ENCODE measurements around the gene SPTA1.

SPTA1 gene

GRCh38 chr1:158686111-158687009 is at the start of gene SPTA1:
Gene SPTA1 (minus strand): TSS chr1:158686715. CDS start chr1:158686517, 198 bp downstream.
- Mint-ChIP-seq H3K27ac (no peak within 1 kb of the TSS), H3K36me3 (no peaks in the 10 kb centered on the region), H3K4me1 (no peaks in the 10 kb centered on the region), H3K27me3 (no peaks in the 10 kb centered on the region), H3K9me3 (no peaks in the 10 kb centered on the region), H3K4me3 (no peak within 1 kb of the TSS)
- CTCF ChIA-PET = no interaction called here
- no peak for DNase-seq

- DNase-seq = no peak
- Mint-ChIP-seq H3K27me3 (peaks cover 18% of the 10 kb centered on the region), H3K9me3 (no peaks in the 10 kb centered on the region), H3K4me1 (no peaks in the 10 kb centered on the region), H3K27ac (no peak overlapping the region), H3K36me3 (no peaks in the 10 kb centered on the region), H3K4me3 (no peak overlapping the region)
- CTCF ChIA-PET = no interaction called here
Observed at GRCh38 chr1:158735848-158736247, 49.3 kb upstream of the SPTA1 start.

- CTCF ChIA-PET = no interaction called here
- no peaks in the 10 kb centered on the region for H3K36me3 Mint-ChIP-seq
- H3K9me3 Mint-ChIP-seq = no peaks in the 10 kb centered on the region
- no peaks in the 10 kb centered on the region for H3K4me1 Mint-ChIP-seq
- no peak for DNase-seq
- no peak overlapping the region for H3K27ac Mint-ChIP-seq
- peaks cover 7% of the 10 kb centered on the region for H3K27me3 Mint-ChIP-seq
- H3K4me3 Mint-ChIP-seq = no peak overlapping the region
Observed at GRCh38 chr1:158732524-158732923, 46.0 kb upstream of the SPTA1 start.

GRCh38 chr1:158731707-158732106 is 45.2 kb upstream of the SPTA1 start:
- Mint-ChIP-seq H3K4me1 (no peaks in the 10 kb centered on the region), H3K9me3 (no peaks in the 10 kb centered on the region), H3K4me3 (no peak overlapping the region), H3K27me3 (peaks cover 7% of the 10 kb centered on the region), H3K36me3 (no peaks in the 10 kb centered on the region), H3K27ac (no peak overlapping the region)
- DNase-seq = no peak
- CTCF ChIA-PET = no interaction called here

- Mint-ChIP-seq H3K27ac (no peak overlapping the region), H3K4me3 (no peak overlapping the region), H3K4me1 (no peaks in the 10 kb centered on the region), H3K36me3 (no peaks in the 10 kb centered on the region), H3K9me3 (no peaks in the 10 kb centered on the region), H3K27me3 (peaks cover 7% of the 10 kb centered on the region)
- no peak for DNase-seq
- CTCF ChIA-PET = interaction anchor here (0.7 kb wide), 1 partner anchor 253 kb away, joined by 3 read pairs; no protein-coding TSS in a partner anchor
Observed at GRCh38 chr1:158730453-158730852, 43.9 kb upstream of the SPTA1 start.

GRCh38 chr1:158728510-158729225 is 42.2 kb upstream of the SPTA1 start:
- no peak overlapping the region for H3K4me3 Mint-ChIP-seq
- H3K27ac Mint-ChIP-seq = no peak overlapping the region
- peaks cover 11% of the 10 kb centered on the region for H3K27me3 Mint-ChIP-seq
- H3K9me3 Mint-ChIP-seq = no peaks in the 10 kb centered on the region
- H3K36me3 Mint-ChIP-seq = no peaks in the 10 kb centered on the region
- CTCF ChIA-PET = no interaction called here
- H3K4me1 Mint-ChIP-seq = no peaks in the 10 kb centered on the region
- no peak for DNase-seq

- H3K27me3 Mint-ChIP-seq = peaks cover 7% of the 10 kb centered on the region
- DNase-seq = no peak
- H3K27ac Mint-ChIP-seq = no peak overlapping the region
- no peaks in the 10 kb centered on the region for H3K36me3 Mint-ChIP-seq
- CTCF ChIA-PET = no interaction called here
- H3K4me3 Mint-ChIP-seq = no peak overlapping the region
- no peaks in the 10 kb centered on the region for H3K9me3 Mint-ChIP-seq
- H3K4me1 Mint-ChIP-seq = no peaks in the 10 kb centered on the region
Observed at GRCh38 chr1:158724442-158724841, 37.9 kb upstream of the SPTA1 start.

- H3K27me3 Mint-ChIP-seq = peaks cover 11% of the 10 kb centered on the region
- CTCF ChIA-PET = no interaction called here
- no peaks in the 10 kb centered on the region for H3K36me3 Mint-ChIP-seq
Observed at GRCh38 chr1:158720620-158721019, 34.1 kb upstream of the SPTA1 start, which contains the start of gene OR6K3. Gene OR6K3 (minus strand): TSS chr1:158720720. CDS start chr1:158718115, 2,605 bp downstream.

GRCh38 chr1:158719664-158720063 is 33.1 kb upstream of the SPTA1 start:
- Mint-ChIP-seq H3K4me3 (no peak overlapping the region), H3K36me3 (no peaks in the 10 kb centered on the region), H3K27ac (no peak overlapping the region), H3K4me1 (no peaks in the 10 kb centered on the region), H3K27me3 (peaks cover 11% of the 10 kb centered on the region), H3K9me3 (no peaks in the 10 kb centered on the region)
- no peak for DNase-seq
- CTCF ChIA-PET = no interaction called here

More at GRCh38 chr1:158720620-158721019, 34.1 kb upstream of the SPTA1 start, which contains the start of gene OR6K3:
- H3K4me3 Mint-ChIP-seq = no peak within 1 kb of the TSS
- H3K4me1 Mint-ChIP-seq = no peaks in the 10 kb centered on the region
- no peak within 1 kb of the TSS for H3K27ac Mint-ChIP-seq
- H3K9me3 Mint-ChIP-seq = no peaks in the 10 kb centered on the region
- DNase-seq = no peak

- no peaks in the 10 kb centered on the region for H3K36me3 Mint-ChIP-seq
- H3K27me3 Mint-ChIP-seq = peaks cover 4% of the 10 kb centered on the region
- H3K9me3 Mint-ChIP-seq = no peaks in the 10 kb centered on the region
- CTCF ChIA-PET = no interaction called here
- no peak overlapping the region for H3K27ac Mint-ChIP-seq
- H3K4me1 Mint-ChIP-seq = no peaks in the 10 kb centered on the region
- no peak overlapping the region for H3K4me3 Mint-ChIP-seq
- DNase-seq = no peak
Observed at GRCh38 chr1:158717344-158717743, 30.8 kb upstream of the SPTA1 start.

GRCh38 chr1:158716335-158716734 is 29.8 kb upstream of the SPTA1 start:
- Mint-ChIP-seq H3K27me3 (peaks cover 4% of the 10 kb centered on the region), H3K4me3 (no peak overlapping the region), H3K27ac (no peak overlapping the region), H3K36me3 (no peaks in the 10 kb centered on the region), H3K9me3 (no peaks in the 10 kb centered on the region), H3K4me1 (no peaks in the 10 kb centered on the region)
- CTCF ChIA-PET = no interaction called here
- DNase-seq = no peak

GRCh38 chr1:158714754-158715153 is 28.2 kb upstream of the SPTA1 start:
- no peak overlapping the region for H3K27ac Mint-ChIP-seq
- no peaks in the 10 kb centered on the region for H3K36me3 Mint-ChIP-seq
- peaks cover 4% of the 10 kb centered on the region for H3K27me3 Mint-ChIP-seq
- no peaks in the 10 kb centered on the region for H3K4me1 Mint-ChIP-seq
- no peaks in the 10 kb centered on the region for H3K9me3 Mint-ChIP-seq
- no peak overlapping the region for H3K4me3 Mint-ChIP-seq
- no peak for DNase-seq
- CTCF ChIA-PET = no interaction called here

GRCh38 chr1:158711098-158711497 is 24.6 kb upstream of the SPTA1 start:
- Mint-ChIP-seq H3K9me3 (no peaks in the 10 kb centered on the region), H3K27me3 (no peaks in the 10 kb centered on the region), H3K4me1 (no peaks in the 10 kb centered on the region), H3K4me3 (no peak overlapping the region), H3K36me3 (no peaks in the 10 kb centered on the region), H3K27ac (no peak overlapping the region)
- CTCF ChIA-PET = no interaction called here
- no peak for DNase-seq

- Mint-ChIP-seq H3K4me1 (no peaks in the 10 kb centered on the region), H3K36me3 (no peaks in the 10 kb centered on the region), H3K27me3 (no peaks in the 10 kb centered on the region), H3K4me3 (no peak overlapping the region), H3K9me3 (no peaks in the 10 kb centered on the region), H3K27ac (no peak overlapping the region)
- DNase-seq = no peak
- CTCF ChIA-PET = no interaction called here
Observed at GRCh38 chr1:158706096-158706495, 19.6 kb upstream of the SPTA1 start.

- Mint-ChIP-seq H3K4me1 (no peaks in the 10 kb centered on the region), H3K36me3 (no peaks in the 10 kb centered on the region), H3K4me3 (no peak within 1 kb of the TSS), H3K27ac (no peak within 1 kb of the TSS), H3K9me3 (no peaks in the 10 kb centered on the region), H3K27me3 (no peaks in the 10 kb centered on the region)
- CTCF ChIA-PET = no interaction called here
- no peak for DNase-seq
Observed at GRCh38 chr1:158700552-158700951, 14.0 kb upstream of the SPTA1 start, which contains the start of gene OR6K2. Gene OR6K2 (minus strand): TSS chr1:158700652. CDS start chr1:158700652, 0 bp downstream.
